HCT116 (cell line): Measurements from ENCODE around the gene LPAR6. TPM values are rescaled to one million over a fixed set of nuclear protein-coding genes. Genes with fewer than 3 reads are reported as not detected.

ENCODE experiments used
- ATAC-seq: fragments of 200-7000 bp; cut with Tn5 transposase; 2 replicates; pipeline ENCODE4 v1.9.1; 2020; ENCODE audit warnings: mild to moderate bottlenecking, moderate library complexity
- BruUV-seq: library from RNA; stranded (reverse); fragments of 400-500 nt; replicated peaks from 2 replicates; lab custom pipeline; 2021; lab: Mats Ljungman, UMichigan
- CTCF ChIA-PET: fragments of 300-600 bp; sonication (Branson Sonifier 250); formaldehyde crosslinking; loops from one replicate; lab custom pipeline; 2021; ENCODE audit warnings: antibody characterized with exemption; lab: Charles Lee
- POLR2A ChIA-PET: fragments of 300-600, 350-600 bp; sonication (Branson Sonifier 250); formaldehyde crosslinking; loops from one replicate; lab custom pipeline; 2021; ENCODE audit warnings: antibody characterized with exemption; lab: Charles Lee
- RAD21 ChIA-PET, 2 experiments: fragments of 300-600 bp; sonication (Branson Sonifier 250); formaldehyde crosslinking; loops; one replicate each; lab custom pipeline; 2023; ENCODE audit warnings: low total read pairs in 2 of 2; ENCODE audit not compliant: uncharacterized antibody in 2 of 2, unreplicated experiment in 2 of 2, low non-redundant PET in 1 of 2; lab: Charles Lee
- DNase-seq: peaks from one replicate; pipeline ENCODE4 v3.0.0-alpha.2; 2010; ENCODE audit warnings: low read depth, low spot score
- H2AFZ ChIP-seq: fragments of 200-600 bp; shearing (Covaris generic), sonication (generic); 2 replicates; pipeline ENCODE4 v1.6.1; 2017; ENCODE audit warnings: low read depth, mixed run types, mixed read lengths, antibody characterized with exemption, low read length; ENCODE audit not compliant: poor library complexity, severe bottlenecking
- H3K27ac ChIP-seq: 2 replicates; pipeline ENCODE4 v1.5.1; 2012; ENCODE audit warnings: low read depth, low read length
- H3K27me3 ChIP-seq: fragments of 200-600 bp; sonication (generic); 2 replicates; pipeline ENCODE4 v1.6.1; 2016; ENCODE audit warnings: mixed run types, low read length, mixed read lengths; ENCODE audit not compliant: insufficient read depth
- H3K36me3 ChIP-seq, 2 experiments: fragments of 200-500 bp in 1 of 2; fragments of 200-600 bp in 1 of 2; sonication (Bioruptor generic) in 1 of 2; sonication (generic) in 1 of 2; 2 replicates each; pipeline versions ENCODE4 v1.5.1 to v1.6.1; 2014 to 2016; ENCODE audit warnings: low read length in 2 of 2, inconsistent platforms in 1 of 2, mixed read lengths in 1 of 2, mixed run types in 1 of 2; ENCODE audit not compliant: insufficient read depth in 2 of 2, control insufficient read depth in 1 of 2
- H3K4me1 ChIP-seq, 2 experiments: fragments of 200-600 bp in 1 of 2; sonication (generic) in 1 of 2; 2 replicates each; pipeline versions ENCODE4 v1.5.1 to v1.6.1; 2012 to 2017; ENCODE audit warnings: low read length in 2 of 2, inconsistent platforms in 1 of 2, mild to moderate bottlenecking in 1 of 2, mixed read lengths in 1 of 2, mixed run types in 1 of 2, moderate library complexity in 1 of 2; ENCODE audit not compliant: insufficient read depth in 2 of 2, control insufficient read depth in 1 of 2
- H3K4me2 ChIP-seq: fragments of 200-600 bp; sonication (generic); 2 replicates; pipeline ENCODE4 v1.6.1; 2017; ENCODE audit warnings: mixed run types, low read length, mixed read lengths
- H3K4me3 ChIP-seq, 2 experiments: fragments of 200-600 bp in 1 of 2; sonication (generic) in 1 of 2; replicated peaks in 1 of 2; 2 replicates each; pipeline ENCODE4 v1.5.1; 2011 to 2016; ENCODE audit warnings: low read length in 2 of 2, control low read depth in 1 of 2, low read depth in 1 of 2, mild to moderate bottlenecking in 1 of 2, mixed read lengths in 1 of 2, mixed run types in 1 of 2
- H3K79me2 ChIP-seq: fragments of 200-600 bp; sonication (generic); 2 replicates; pipeline ENCODE4 v1.6.1; 2017; ENCODE audit warnings: mild to moderate bottlenecking, mixed run types, low read length, moderate library complexity, mixed read lengths; ENCODE audit not compliant: insufficient read depth
- H3K9ac ChIP-seq: fragments of 200-600 bp; sonication (generic); 2 replicates; pipeline ENCODE4 v1.6.1; 2016; ENCODE audit warnings: low read length, mixed read lengths
- H3K9me2 ChIP-seq: fragments of 200-600 bp; sonication (generic), shearing (Covaris generic); 2 replicates; pipeline ENCODE4 v1.6.1; 2017; ENCODE audit warnings: mixed run types, mild to moderate bottlenecking, moderate library complexity; ENCODE audit not compliant: insufficient read depth
- H3K9me3 ChIP-seq, 2 experiments: fragments of 200-500 bp in 1 of 2; fragments of 200-600 bp in 1 of 2; sonication (Bioruptor generic) in 1 of 2; sonication (generic) in 1 of 2; 2 replicates each; pipeline ENCODE4 v1.6.1; 2014 to 2017; ENCODE audit warnings: low read length in 2 of 2, mixed read lengths in 2 of 2, inconsistent platforms in 1 of 2, low read depth in 1 of 2, mild to moderate bottlenecking in 1 of 2, mixed run types in 1 of 2, moderate library complexity in 1 of 2; ENCODE audit not compliant: control insufficient read depth in 1 of 2, insufficient read depth in 1 of 2
- H4K20me1 ChIP-seq: fragments of 200-600 bp; sonication (generic), shearing (Covaris generic); 2 replicates; pipeline ENCODE4 v1.6.1; 2017; ENCODE audit warnings: mixed run types, mild to moderate bottlenecking, moderate library complexity; ENCODE audit not compliant: insufficient read depth
- CBX3 ChIP-seq: IDR thresholded peaks from 2 replicates; pipeline ENCODE4 v1.6.1; 2012; ENCODE audit warnings: low read depth
- CEBPB ChIP-seq: IDR thresholded peaks from 2 replicates; pipeline ENCODE4 v1.6.1; 2012; ENCODE audit warnings: low read depth
- ELF1 ChIP-seq: IDR thresholded peaks from 2 replicates; pipeline ENCODE4 v1.6.1; 2012; ENCODE audit warnings: low read depth, borderline replicate concordance
- EZH2 ChIP-seq: fragments of 200-600 bp; sonication (generic); IDR thresholded peaks from 2 replicates; pipeline ENCODE4 v1.6.1; 2017; ENCODE audit warnings: antibody characterized with exemption, mixed run types
- EZH2phosphoT487 ChIP-seq: fragments of 200-600 bp; IDR thresholded peaks from 2 replicates; pipeline ENCODE4 v1.6.1; 2018; ENCODE audit warnings: antibody characterized with exemption, borderline replicate concordance
- JUND ChIP-seq: IDR thresholded peaks from 2 replicates; pipeline ENCODE4 v1.6.1; 2012
- POLR2A ChIP-seq: IDR thresholded peaks from 2 replicates; pipeline ENCODE4 v1.7.0; 2011; ENCODE audit warnings: borderline replicate concordance; ENCODE audit not compliant: insufficient read depth, insufficient read length; ENCODE audit errors: extremely low read depth
- POLR2AphosphoS5 ChIP-seq: IDR thresholded peaks from 2 replicates; pipeline ENCODE4 v1.6.1; 2011; ENCODE audit warnings: mild to moderate bottlenecking, low read depth, low read length, moderate library complexity
- SIN3A ChIP-seq: IDR thresholded peaks from 2 replicates; pipeline ENCODE4 v1.6.1; 2012; ENCODE audit warnings: low read depth
- SP1 ChIP-seq: IDR thresholded peaks from 2 replicates; pipeline ENCODE4 v1.6.1; 2012; ENCODE audit warnings: low read depth
- ZNF274 ChIP-seq: fragments of 200-500 bp; sonication (Bioruptor generic); IDR thresholded peaks from 2 replicates; pipeline ENCODE4 v1.6.1; 2014; ENCODE audit warnings: mild to moderate bottlenecking, low read depth, low read length, inconsistent platforms
- intact Hi-C: fragments of 100-400 bp; cut with micrococcal nuclease; formaldehyde crosslinking; loops from 2 replicates; pipeline ENCODE4 v1.10.0; 2022
- total RNA-seq: library from RNA; stranded (reverse); gene quantifications from one replicate; pipeline ENCODE4 v1.2.1, GENCODE V29; 2021; ENCODE audit not compliant: unreplicated experiment
- TF ChIP-seq, protein P1 (sequence below): IDR thresholded peaks from 2 replicates; pipeline ENCODE4 v1.6.1; 2012; ENCODE audit warnings: low read depth
- TF ChIP-seq, protein P2 (sequence below), 3 experiments: fragments of 200-600 bp in 1 of 3; sonication (generic) in 1 of 3; IDR thresholded peaks in 2 of 3; conservative IDR thresholded peaks in 1 of 3; 2 replicates each; pipeline ENCODE4 v1.5.1; 2012 to 2017; ENCODE audit warnings: low read depth in 2 of 3, low read length in 2 of 3, antibody characterized with exemption in 1 of 3, borderline replicate concordance in 1 of 3, control low read depth in 1 of 3, mild to moderate bottlenecking in 1 of 3, mixed read lengths in 1 of 3, mixed run types in 1 of 3, moderate library complexity in 1 of 3; ENCODE audit not compliant: insufficient read depth in 1 of 3
- TF ChIP-seq, protein P3 (sequence below): IDR thresholded peaks from 2 replicates; pipeline ENCODE4 v1.6.1; 2012

LPAR6 gene
- total RNA-seq, 1 experiment from 2014 or later, result 0.12 TPM

DNA sequence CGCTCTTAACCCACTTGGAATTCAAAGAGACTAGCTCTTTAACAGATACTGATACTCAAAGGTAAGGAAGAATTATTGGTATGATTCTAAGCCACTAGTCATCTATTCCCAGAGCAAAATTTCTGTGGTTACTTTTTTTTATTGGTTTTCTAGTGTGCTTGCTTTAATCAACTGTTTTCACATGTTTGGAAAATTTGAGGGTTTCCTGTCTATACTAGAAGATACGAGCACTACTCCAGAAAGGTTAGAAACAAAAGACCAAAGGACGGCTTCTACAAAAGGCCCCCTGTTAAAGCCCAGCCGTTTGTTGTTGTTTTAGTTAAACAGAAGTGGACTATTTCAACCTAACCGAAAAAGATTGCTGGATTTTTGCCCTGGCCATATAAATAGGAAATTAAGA lies 18.5 kb upstream of the LPAR6 start (continued):
- TF ChIP-seq, protein P1, sequence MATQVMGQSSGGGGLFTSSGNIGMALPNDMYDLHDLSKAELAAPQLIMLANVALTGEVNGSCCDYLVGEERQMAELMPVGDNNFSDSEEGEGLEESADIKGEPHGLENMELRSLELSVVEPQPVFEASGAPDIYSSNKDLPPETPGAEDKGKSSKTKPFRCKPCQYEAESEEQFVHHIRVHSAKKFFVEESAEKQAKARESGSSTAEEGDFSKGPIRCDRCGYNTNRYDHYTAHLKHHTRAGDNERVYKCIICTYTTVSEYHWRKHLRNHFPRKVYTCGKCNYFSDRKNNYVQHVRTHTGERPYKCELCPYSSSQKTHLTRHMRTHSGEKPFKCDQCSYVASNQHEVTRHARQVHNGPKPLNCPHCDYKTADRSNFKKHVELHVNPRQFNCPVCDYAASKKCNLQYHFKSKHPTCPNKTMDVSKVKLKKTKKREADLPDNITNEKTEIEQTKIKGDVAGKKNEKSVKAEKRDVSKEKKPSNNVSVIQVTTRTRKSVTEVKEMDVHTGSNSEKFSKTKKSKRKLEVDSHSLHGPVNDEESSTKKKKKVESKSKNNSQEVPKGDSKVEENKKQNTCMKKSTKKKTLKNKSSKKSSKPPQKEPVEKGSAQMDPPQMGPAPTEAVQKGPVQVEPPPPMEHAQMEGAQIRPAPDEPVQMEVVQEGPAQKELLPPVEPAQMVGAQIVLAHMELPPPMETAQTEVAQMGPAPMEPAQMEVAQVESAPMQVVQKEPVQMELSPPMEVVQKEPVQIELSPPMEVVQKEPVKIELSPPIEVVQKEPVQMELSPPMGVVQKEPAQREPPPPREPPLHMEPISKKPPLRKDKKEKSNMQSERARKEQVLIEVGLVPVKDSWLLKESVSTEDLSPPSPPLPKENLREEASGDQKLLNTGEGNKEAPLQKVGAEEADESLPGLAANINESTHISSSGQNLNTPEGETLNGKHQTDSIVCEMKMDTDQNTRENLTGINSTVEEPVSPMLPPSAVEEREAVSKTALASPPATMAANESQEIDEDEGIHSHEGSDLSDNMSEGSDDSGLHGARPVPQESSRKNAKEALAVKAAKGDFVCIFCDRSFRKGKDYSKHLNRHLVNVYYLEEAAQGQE, result no peak
- TF ChIP-seq EZH2phosphoT487 (no peak), CBX3 (no peak), JUND (no peak), SP1 (no peak), CEBPB (no peak), ZNF274 (no peak), POLR2AphosphoS5 (no peak), POLR2A (no peak)
- TF ChIP-seq, protein P2, sequence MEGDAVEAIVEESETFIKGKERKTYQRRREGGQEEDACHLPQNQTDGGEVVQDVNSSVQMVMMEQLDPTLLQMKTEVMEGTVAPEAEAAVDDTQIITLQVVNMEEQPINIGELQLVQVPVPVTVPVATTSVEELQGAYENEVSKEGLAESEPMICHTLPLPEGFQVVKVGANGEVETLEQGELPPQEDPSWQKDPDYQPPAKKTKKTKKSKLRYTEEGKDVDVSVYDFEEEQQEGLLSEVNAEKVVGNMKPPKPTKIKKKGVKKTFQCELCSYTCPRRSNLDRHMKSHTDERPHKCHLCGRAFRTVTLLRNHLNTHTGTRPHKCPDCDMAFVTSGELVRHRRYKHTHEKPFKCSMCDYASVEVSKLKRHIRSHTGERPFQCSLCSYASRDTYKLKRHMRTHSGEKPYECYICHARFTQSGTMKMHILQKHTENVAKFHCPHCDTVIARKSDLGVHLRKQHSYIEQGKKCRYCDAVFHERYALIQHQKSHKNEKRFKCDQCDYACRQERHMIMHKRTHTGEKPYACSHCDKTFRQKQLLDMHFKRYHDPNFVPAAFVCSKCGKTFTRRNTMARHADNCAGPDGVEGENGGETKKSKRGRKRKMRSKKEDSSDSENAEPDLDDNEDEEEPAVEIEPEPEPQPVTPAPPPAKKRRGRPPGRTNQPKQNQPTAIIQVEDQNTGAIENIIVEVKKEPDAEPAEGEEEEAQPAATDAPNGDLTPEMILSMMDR (IDR thresholded peaks at IDR 0.05 in 2 of 3, conservative IDR thresholded peaks at IDR 0.05 in 1 of 3; ENCODE audit: borderline replicate concordance in 1 of 3, insufficient read depth in 1 of 3, low read depth in 2 of 3, low read length in 2 of 3), result no peak
- TF ChIP-seq, all 23 proteins: peak for 0

DNA sequence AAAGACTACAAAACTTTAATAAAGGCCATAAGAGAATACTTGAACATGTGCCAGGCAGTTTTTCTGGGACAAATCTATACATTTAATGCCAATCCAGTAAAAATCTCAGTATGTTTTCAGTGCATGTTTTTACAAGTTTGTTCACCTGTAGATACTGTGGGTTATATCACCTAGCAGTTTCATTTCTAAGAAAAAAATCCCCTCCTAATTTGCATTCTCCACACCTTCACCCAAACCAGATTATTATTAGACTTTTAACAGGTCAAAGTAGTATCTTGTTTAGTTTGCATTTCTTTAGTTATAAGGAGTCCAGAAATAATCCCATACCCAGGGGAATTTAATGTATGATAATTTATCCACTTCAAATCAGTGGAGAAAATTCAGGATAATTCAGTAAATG lies 17.0 kb upstream of the LPAR6 start:
- Histone ChIP-seq H3K9me3 (no peaks in the 10 kb centered on the region), H3K9me2 (no peaks in the 10 kb centered on the region), H4K20me1 (no peaks in the 10 kb centered on the region), H3K79me2 (no peaks in the 10 kb centered on the region), H2AFZ (no peak overlapping the region), H3K27me3 (no peaks in the 10 kb centered on the region), H3K4me2 (no peak overlapping the region), H3K4me1 (0 out of 4 replicates have a peak, but pooled peaks cover 0 to 3% of the 10 kb centered on the region in 2 experiments), H3K9ac (no peak overlapping the region), H3K4me3 (no peak overlapping the region), H3K27ac (no peak overlapping the region), H3K36me3 (no peaks in the 10 kb centered on the region)
- CTCF ChIA-PET, result no interaction called here
- ATAC-seq, result no peak
- RAD21 ChIA-PET, result no interaction called here
- intact Hi-C loops, result no loop called here
- no peak for TF ChIP-seq ZNF274
- TF ChIP-seq, protein P3, sequence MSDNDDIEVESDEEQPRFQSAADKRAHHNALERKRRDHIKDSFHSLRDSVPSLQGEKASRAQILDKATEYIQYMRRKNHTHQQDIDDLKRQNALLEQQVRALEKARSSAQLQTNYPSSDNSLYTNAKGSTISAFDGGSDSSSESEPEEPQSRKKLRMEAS, result no peak
- TF ChIP-seq EZH2, result no peak
- TF ChIP-seq SIN3A, result no peak
- TF ChIP-seq ELF1, result no peak
- TF ChIP-seq EZH2phosphoT487, result no peak
- TF ChIP-seq, protein P1, result no peak
- BruUV-seq, result no TSS peak
- DNase-seq, result no peak
- POLR2A ChIA-PET, result no interaction called here
